MM.1S (cell line): ENCODE measurements around the gene CBLB.

Experiments
- CTCF ChIP-seq: fragments of 300-600 bp; sonication (generic); IDR thresholded peaks from 2 replicates; pipeline ENCODE4 v1.5.1; 2016; ENCODE audit warnings: antibody characterized with exemption, low read length, mixed read lengths
- EZH2phosphoT487 ChIP-seq: fragments of 300-600 bp; sonication (generic); IDR thresholded peaks from 2 replicates; pipeline ENCODE4 v1.6.1; 2018; ENCODE audit warnings: antibody characterized with exemption, low read length

GRCh38 chr3:105907777-105908176, 39.0 kb upstream of the CBLB start:
- TF ChIP-seq EZH2phosphoT487, result no peak
- no peak for TF ChIP-seq CTCF
